IMR-90 (cell line): ENCODE data around the gene GAPT. TPM values are rescaled to one million over a fixed set of nuclear protein-coding genes. Genes with fewer than 3 reads are reported as not detected.

Source experiments
- ATAC-seq: fragments of 200-7000 bp; cut with Tn5 transposase; 2 replicates; pipeline ENCODE4 v1.9.1; 2020; ENCODE audit warnings: low read depth, mild to moderate bottlenecking, moderate library complexity
- BruUV-seq: library from RNA; stranded (reverse); fragments of 400-500 nt; replicated peaks from 2 replicates; lab custom pipeline; 2021; lab: Mats Ljungman, UMichigan
- CTCF ChIA-PET: fragments of 300-600 bp; formaldehyde crosslinking; extraction: SDS; loops from one replicate; lab custom pipeline; 2021; ENCODE audit warnings: antibody characterized with exemption; lab: Yijun Ruan, JAX
- POLR2A ChIA-PET: fragments of 300-600 bp; sonication (Branson Sonifier 250); formaldehyde crosslinking; loops from one replicate; lab custom pipeline; 2022; ENCODE audit warnings: antibody characterized with exemption; ENCODE audit not compliant: unreplicated experiment; lab: Charles Lee
- DNase-seq: peaks from one replicate; pipeline ENCODE4 v3.0.0; 2013
- H2AFZ ChIP-seq: replicated peaks from 2 replicates; pipeline ENCODE3; 2013; ENCODE audit warnings: low read length, mild to moderate bottlenecking; ENCODE audit not compliant: poor library complexity
- H2AK5ac ChIP-seq: 2 replicates; pipeline ENCODE4 v1.6.1; 2013; ENCODE audit warnings: low read depth, low read length, inconsistent platforms
- H2AK9ac ChIP-seq: replicated peaks from 2 replicates; pipeline ENCODE3; 2013; ENCODE audit warnings: mild to moderate bottlenecking, low read depth, low read length, moderate library complexity; ENCODE audit not compliant: poor library complexity
- H2BK120ac ChIP-seq: 2 replicates; pipeline ENCODE4 v1.6.1; 2013; ENCODE audit warnings: low read depth, low read length, inconsistent platforms
- H2BK15ac ChIP-seq: 3 replicates; pipeline ENCODE4 v1.6.1; 2013; ENCODE audit warnings: low read depth, low read length, inconsistent platforms
- H2BK20ac ChIP-seq: 2 replicates; pipeline ENCODE4 v1.6.1; 2013; ENCODE audit warnings: low read depth, mild to moderate bottlenecking, inconsistent platforms, low read length, moderate library complexity
- H2BK5ac ChIP-seq: 2 replicates; pipeline ENCODE4 v1.6.1; 2013; ENCODE audit warnings: mild to moderate bottlenecking, low read depth, low read length, inconsistent platforms; ENCODE audit not compliant: poor library complexity, severe bottlenecking
- H3K14ac ChIP-seq: replicated peaks from 2 replicates; pipeline ENCODE4 v1.6.1; 2013; ENCODE audit warnings: low read depth, low read length, inconsistent platforms
- H3K18ac ChIP-seq: 2 replicates; pipeline ENCODE4 v1.6.1; 2013; ENCODE audit warnings: low read depth, low read length, control low read depth
- H3K23ac ChIP-seq: 2 replicates; pipeline ENCODE4 v1.6.1; 2013; ENCODE audit warnings: low read depth, low read length, inconsistent platforms
- H3K27ac ChIP-seq: 2 replicates; pipeline ENCODE4 v1.5.1; 2013; ENCODE audit warnings: mild to moderate bottlenecking, control low read depth, low read length; ENCODE audit not compliant: insufficient read depth
- H3K27me3 ChIP-seq: 2 replicates; pipeline ENCODE4 v1.6.1; 2013; ENCODE audit warnings: low read length; ENCODE audit not compliant: control insufficient read depth, insufficient read depth
- H3K36me3 ChIP-seq: 2 replicates; pipeline ENCODE4 v1.6.1; 2013; ENCODE audit warnings: low read length, mixed read lengths; ENCODE audit not compliant: control insufficient read depth, insufficient read depth
- H3K4ac ChIP-seq: 2 replicates; pipeline ENCODE4 v1.6.1; 2013; ENCODE audit warnings: low read depth, low read length, inconsistent platforms
- H3K4me1 ChIP-seq: 2 replicates; pipeline ENCODE4 v1.6.1; 2013; ENCODE audit warnings: low read length, mixed read lengths; ENCODE audit not compliant: control insufficient read depth, insufficient read depth
- H3K4me2 ChIP-seq: 2 replicates; pipeline ENCODE4 v1.6.1; 2013; ENCODE audit warnings: low read depth, mild to moderate bottlenecking, control low read depth, low read length, moderate library complexity
- H3K4me3 ChIP-seq: 2 replicates; pipeline ENCODE4 v1.5.1; 2013; ENCODE audit warnings: low read depth, mild to moderate bottlenecking, control low read depth, low read length, moderate library complexity; ENCODE audit not compliant: insufficient read depth
- H3K56ac ChIP-seq: 2 replicates; pipeline ENCODE4 v1.6.1; 2013; ENCODE audit warnings: low read length, inconsistent platforms; ENCODE audit not compliant: insufficient read depth; ENCODE audit errors: extremely low read depth
- H3K79me1 ChIP-seq, 2 experiments: 2 replicates each; pipeline ENCODE4 v1.6.1; 2013; ENCODE audit warnings: low read length in 2 of 2, inconsistent platforms in 1 of 2, low read depth in 1 of 2
- H3K9ac ChIP-seq: 2 replicates; pipeline ENCODE4 v1.6.1; 2013; ENCODE audit warnings: low read depth, low read length, control low read depth
- H3K9me1 ChIP-seq: 2 replicates; pipeline ENCODE4 v1.6.1; 2013; ENCODE audit warnings: low read length, inconsistent platforms; ENCODE audit not compliant: insufficient read depth
- H3K9me3 ChIP-seq: 2 replicates; pipeline ENCODE4 v1.6.1; 2013; ENCODE audit warnings: low read length; ENCODE audit not compliant: control insufficient read depth, insufficient read depth
- H4K20me1 ChIP-seq: 2 replicates; pipeline ENCODE4 v1.6.1; 2013; ENCODE audit warnings: low read length, inconsistent platforms; ENCODE audit not compliant: insufficient read depth
- H4K5ac ChIP-seq: 2 replicates; pipeline ENCODE4 v1.6.1; 2013; ENCODE audit warnings: mild to moderate bottlenecking, low read depth, low read length, control low read depth
- H4K8ac ChIP-seq, 2 experiments: 2 replicates each; pipeline ENCODE4 v1.6.1; 2013; ENCODE audit warnings: low read depth in 2 of 2, low read length in 2 of 2, control low read depth in 1 of 2, inconsistent platforms in 1 of 2
- H4K91ac ChIP-seq: 2 replicates; pipeline ENCODE4 v1.6.1; 2013; ENCODE audit warnings: low read depth, low read length, inconsistent platforms; ENCODE audit not compliant: insufficient read depth
- BHLHE40 ChIP-seq: fragments of 150-350 bp; IDR thresholded peaks from 2 replicates; pipeline ENCODE4 v1.6.1; 2016; ENCODE audit warnings: mild to moderate bottlenecking, low read depth, low read length
- CHD1 ChIP-seq: IDR thresholded peaks from 2 replicates; pipeline ENCODE4 v1.6.1; 2012; ENCODE audit warnings: low read depth, low read length, improper control_type of control experiment
- MAFK ChIP-seq: IDR thresholded peaks from 2 replicates; pipeline ENCODE4 v1.6.1; 2012; ENCODE audit warnings: low read depth, low read length, improper control_type of control experiment
- NFE2L2 ChIP-seq: fragments of 150-350 bp; IDR thresholded peaks from 2 replicates; pipeline ENCODE4 v1.6.1; 2016; ENCODE audit warnings: low read depth, mild to moderate bottlenecking, low read length
- POLR2A ChIP-seq: IDR thresholded peaks from 2 replicates; pipeline ENCODE4 v1.6.1; 2012; ENCODE audit warnings: mild to moderate bottlenecking, low read depth, low read length
- RAD21 ChIP-seq: IDR thresholded peaks from 2 replicates; pipeline ENCODE4 v1.6.1; 2012; ENCODE audit warnings: low read length, improper control_type of control experiment
- WGBS, 2 experiments: methylation state at CpG; one replicate each; pipeline versions ENCODE4 v1.1.5 to v1.1.7; 2013; ENCODE audit warnings: missing lambda C conversion rate in 2 of 2; ENCODE audit not compliant: insufficient read length in 1 of 2; ENCODE audit errors: extremely low coverage in 2 of 2; 5-methylcytosine and 5-hydroxymethylcytosine counted together
- dilution Hi-C: fragments of 300-500 bp; cut with HindIII; formaldehyde crosslinking; loops from one replicate; pipeline ENCODE4 v1.14.3; 2018; ENCODE audit warnings: low sequenced_read_pairs; ENCODE audit not compliant: unreplicated experiment
- in situ Hi-C: fragments of 300-500 bp; cut with MboI; formaldehyde crosslinking; loops from 3 replicates; pipeline ENCODE4 v1.14.3; 2019; ENCODE audit warnings: low sequenced_read_pairs, inconsistent platforms, mixed read lengths
- intact Hi-C: fragments of 100-400 bp; cut with micrococcal nuclease; formaldehyde crosslinking; loops from 2 replicates; pipeline ENCODE4 v1.10.0; 2022
- polyA plus RNA-seq, 3 experiments: library from polyadenylated mRNA; depleted of rRNA; stranded (reverse); fragments of >200 nt; gene quantifications; 2 replicates each; pipeline ENCODE4 v1.2.3, GENCODE V29; 2012; ENCODE audit warnings: low replicate concordance in 1 of 3
- total RNA-seq: library from RNA; depleted of rRNA; stranded (reverse); fragments of >200 nt; gene quantifications from 2 replicates; pipeline ENCODE4 v1.2.3, GENCODE V29; 2012
- TF ChIP-seq, protein P1 (sequence below): fragments of 150-350 bp; IDR thresholded peaks from 2 replicates; pipeline ENCODE4 v1.6.1; 2017; ENCODE audit warnings: mild to moderate bottlenecking, antibody characterized with exemption, low read length, low read depth

Gene GAPT
- total and polyA plus RNA-seq, 2 of the 4 experiments (the other 2 are of a cell fraction) = not detected

DNA sequence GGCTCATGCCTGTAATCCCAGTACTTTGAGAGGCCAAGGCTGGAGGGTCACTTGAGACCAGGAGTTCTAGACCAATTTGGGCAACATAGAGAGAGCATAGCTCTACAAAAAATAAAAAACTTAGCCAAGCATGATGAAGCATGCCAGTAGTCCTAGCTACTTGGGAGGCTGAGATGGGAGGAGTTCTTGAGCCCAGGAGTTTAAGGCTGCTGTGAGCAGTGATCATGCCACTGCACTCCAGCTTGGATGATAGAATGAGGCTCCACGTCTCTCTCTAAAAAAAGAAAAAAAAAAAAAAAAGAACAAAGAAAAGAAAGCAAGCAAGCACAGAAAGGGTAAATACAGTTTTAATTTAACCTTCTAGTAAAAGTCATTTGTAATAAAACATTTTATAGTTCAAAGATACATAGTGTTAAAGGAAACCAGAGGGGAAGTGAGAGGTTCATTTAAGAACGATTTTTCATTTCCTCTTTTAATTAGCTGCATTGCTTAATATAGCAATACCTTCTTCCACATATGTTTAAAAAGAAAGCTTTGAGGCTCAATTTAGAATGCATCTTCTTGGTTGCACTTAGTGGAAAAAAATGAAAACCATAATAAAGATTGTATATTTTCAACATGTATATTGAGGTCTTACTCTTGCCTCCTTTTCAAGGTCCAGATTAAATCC lies 14.9 kb downstream of the GAPT start:
- Histone ChIP-seq H3K23ac (no peak overlapping the region), H3K4ac (no peak overlapping the region), H4K20me1 (no peaks in the 10 kb centered on the region), H2AK9ac (no peak overlapping the region), H4K91ac (no peak overlapping the region), H3K9ac (no peak overlapping the region), H2AK5ac (no peak overlapping the region), H3K36me3 (no peaks in the 10 kb centered on the region), H3K56ac (no peak overlapping the region), H2AFZ (no peak overlapping the region), H3K14ac (no peak overlapping the region), H3K9me1 (no peaks in the 10 kb centered on the region), H3K4me3 (no peak overlapping the region), H3K4me2 (no peak overlapping the region), H4K5ac (no peak overlapping the region), H2BK5ac (no peak overlapping the region), H3K4me1 (no peaks in the 10 kb centered on the region), H3K27me3 (peaks cover 3% of the 10 kb centered on the region), H3K18ac (no peak overlapping the region), H4K8ac (no peak overlapping the region), H2BK15ac (no peak overlapping the region), H2BK20ac (no peak overlapping the region), H3K27ac (no peak overlapping the region), H3K9me3 (no peaks in the 10 kb centered on the region), H2BK120ac (no peak overlapping the region), H3K79me1 (no peaks in the 10 kb centered on the region)
- TF ChIP-seq MAFK (no peak), POLR2A (no peak), CHD1 (no peak), NFE2L2 (no peak), BHLHE40 (no peak), RAD21 (no peak)
- TF ChIP-seq, protein P1, sequence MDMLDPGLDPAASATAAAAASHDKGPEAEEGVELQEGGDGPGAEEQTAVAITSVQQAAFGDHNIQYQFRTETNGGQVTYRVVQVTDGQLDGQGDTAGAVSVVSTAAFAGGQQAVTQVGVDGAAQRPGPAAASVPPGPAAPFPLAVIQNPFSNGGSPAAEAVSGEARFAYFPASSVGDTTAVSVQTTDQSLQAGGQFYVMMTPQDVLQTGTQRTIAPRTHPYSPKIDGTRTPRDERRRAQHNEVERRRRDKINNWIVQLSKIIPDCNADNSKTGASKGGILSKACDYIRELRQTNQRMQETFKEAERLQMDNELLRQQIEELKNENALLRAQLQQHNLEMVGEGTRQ = no peak
- dilution Hi-C loops (no loop called here), in situ Hi-C loops (loop anchor here (10.0 kb wide), 1 partner anchor 339 kb away; no protein-coding TSS in a partner anchor), intact Hi-C loops (no loop called here)
- ATAC-seq (no peak), DNase-seq (no peak)
- ChIA-PET POLR2A (no interaction called here), CTCF (no interaction called here)
- BruUV-seq = no TSS peak
- WGBS, 2 experiments = no CpG with 5 or more reads among the region's 2 CpGs
